HG03521 (cell line): ENCODE measurements around the gene TBC1D9B.

Experiments used
- ATAC-seq: cut with Tn5 transposase; IDR thresholded peaks from one replicate; pipeline ENCODE4 v1.9.1; 2021; ENCODE audit warnings: mild to moderate bottlenecking, moderate library complexity; ENCODE audit not compliant: unreplicated experiment

Gene TBC1D9B

DNA sequence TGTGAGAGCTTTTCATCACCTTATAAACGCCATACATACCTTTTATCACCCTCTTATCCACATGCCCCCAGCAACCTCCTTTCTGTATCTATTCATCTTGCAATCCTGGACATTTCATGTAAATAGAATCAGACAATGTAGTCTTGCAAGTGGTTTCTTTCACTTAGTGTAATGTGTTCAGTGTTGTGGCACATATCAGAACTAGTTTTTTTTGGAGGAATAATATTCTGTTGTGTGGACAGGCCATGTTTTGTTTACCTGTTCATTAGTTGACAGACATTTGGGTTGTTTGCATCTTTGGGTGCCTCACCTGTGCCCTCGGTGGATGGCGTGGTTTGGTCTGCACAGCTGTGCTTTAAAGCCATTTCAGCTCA, 85.7 kb downstream of the TBC1D9B start:
- ATAC-seq = no peak

DNA sequence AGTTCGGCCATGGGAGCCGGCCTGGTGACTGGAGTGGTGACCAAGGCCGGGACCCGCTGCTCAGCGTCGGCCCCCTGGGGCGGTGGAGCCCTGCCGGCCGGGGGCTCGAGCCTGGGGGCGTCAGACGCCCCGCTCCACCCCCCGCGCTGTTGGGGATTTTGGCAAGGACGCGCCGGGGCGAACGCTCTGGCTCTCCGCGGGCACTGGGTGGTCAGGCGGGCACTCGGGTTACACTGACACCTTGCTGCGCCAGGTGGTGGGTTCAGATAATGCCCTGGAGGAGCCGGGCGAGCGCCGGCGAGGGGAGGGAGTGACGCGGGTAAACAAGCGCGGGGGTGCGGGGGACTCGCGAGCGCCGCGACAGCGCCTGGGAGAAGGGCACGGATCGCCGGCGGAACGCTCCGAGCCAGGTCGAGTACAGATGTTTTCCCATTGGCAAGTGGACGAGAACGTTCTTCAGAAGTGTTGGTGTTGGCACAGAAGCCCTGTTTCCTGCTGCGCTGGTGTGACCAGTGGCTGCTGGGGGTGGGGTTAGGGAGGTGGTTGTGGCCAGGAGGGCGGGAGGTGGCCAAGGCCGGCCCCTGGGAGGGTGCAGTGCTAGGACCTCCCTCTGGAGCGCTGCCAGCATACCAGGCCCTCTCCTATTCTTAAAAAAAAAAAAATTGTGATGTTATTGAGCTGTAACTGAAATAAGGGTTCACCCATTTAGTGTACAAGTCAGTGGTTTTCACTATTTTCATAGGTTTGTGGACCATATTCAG, 86.2 kb downstream of the TBC1D9B start:
- peak; percentile 38 for ATAC-seq

DNA sequence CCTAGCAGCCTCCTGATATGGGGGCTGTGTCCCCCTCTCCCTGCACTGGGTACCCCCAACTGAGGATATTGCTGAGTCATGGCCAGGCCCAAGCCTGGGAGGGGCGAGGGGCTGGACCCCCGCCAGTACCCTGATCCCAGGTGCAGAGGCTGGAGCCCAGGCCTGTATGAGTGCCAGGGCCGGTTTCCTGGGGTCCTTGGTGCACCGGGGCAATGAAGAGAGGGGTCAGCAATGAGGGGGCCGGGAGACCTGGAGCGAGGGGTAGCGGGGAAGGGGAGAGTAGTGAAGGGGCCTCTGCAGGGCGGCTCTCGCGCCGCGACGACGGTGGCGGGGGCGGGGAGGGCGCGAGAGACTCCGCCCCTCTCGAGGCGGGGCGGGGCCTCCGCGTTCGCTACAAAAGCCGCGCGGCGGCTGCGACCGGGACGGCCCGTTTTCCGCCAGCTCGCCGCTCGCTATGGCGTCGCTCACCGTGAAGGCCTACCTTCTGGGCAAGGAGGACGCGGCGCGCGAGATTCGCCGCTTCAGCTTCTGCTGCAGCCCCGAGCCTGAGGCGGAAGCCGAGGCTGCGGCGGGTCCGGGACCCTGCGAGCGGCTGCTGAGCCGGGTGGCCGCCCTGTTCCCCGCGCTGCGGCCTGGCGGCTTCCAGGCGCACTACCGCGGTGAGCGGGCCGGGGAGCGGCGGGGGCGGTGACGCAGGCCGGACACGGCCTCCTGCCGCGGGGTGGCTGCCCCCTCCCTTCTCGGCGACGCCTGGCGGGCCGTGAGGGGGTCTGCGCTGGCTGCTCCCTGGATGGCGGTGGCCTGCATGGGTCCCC, 87.0 kb downstream of the TBC1D9B start, which contains the start of gene SQSTM1:
TSS of gene SQSTM1 (plus strand) at position 423 of the 815 bp plus-strand sequence. CDS start at position 455, 32 bp downstream.
- ATAC-seq = peak; percentile 37

DNA sequence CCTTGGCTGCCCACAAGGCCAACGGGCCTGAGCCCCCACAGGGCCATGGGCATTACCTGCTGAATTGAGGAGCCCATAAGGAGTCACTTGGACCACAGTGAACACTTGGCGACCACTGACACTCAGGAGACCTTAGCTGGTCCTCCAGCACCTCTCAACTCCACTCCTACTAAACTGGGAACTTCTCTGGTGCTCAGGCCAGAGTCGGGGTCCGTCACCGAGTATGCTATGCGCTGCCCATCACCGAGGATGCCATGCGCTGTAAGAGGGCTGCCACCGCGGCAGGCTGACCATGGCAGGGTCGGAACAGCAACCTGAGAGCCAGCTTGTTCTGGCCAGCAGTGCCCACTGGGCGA, 87.6 kb downstream of the TBC1D9B start:
- no peak for ATAC-seq

DNA sequence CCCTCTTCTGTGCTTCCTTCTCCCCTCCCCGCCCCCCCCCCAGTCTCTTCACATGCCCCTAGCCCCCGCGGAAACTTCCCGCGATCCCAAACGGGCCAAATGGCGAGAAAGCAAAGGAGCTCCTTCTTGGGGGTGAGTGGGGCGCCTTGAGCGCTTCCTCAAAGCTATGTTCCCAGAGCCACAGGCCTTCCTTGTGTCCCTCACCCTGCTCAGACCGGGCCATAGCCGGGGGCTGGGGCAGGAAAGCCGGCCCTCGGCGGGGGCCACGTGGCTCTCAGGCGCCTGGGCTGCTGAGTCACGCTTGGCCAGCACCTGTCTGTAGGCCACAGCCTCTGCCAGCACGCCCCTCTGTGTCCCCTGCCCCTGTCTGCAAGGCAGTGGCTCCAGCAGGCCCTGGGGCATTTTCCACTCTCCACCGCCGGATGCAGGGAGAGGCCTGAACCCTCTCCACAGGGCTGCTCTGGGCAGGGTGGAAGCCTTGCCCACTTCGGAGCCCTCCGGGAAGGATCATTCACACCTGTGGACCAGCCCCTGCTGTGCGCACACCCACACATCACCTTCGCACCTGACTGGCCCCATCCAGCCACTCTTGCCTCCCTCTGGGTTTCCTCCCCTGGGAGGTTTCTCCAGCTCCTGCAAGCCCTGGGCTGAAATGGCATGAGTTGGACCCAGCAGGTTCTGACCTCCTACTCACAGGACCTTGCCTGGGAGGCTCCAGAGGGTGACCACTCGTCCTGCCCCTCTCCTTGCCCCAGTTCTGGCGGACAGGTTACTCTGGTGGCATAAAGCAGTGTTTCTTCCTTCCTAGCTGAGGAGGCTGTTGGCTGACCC, 88.2 kb downstream of the TBC1D9B start:
- no peak for ATAC-seq

DNA sequence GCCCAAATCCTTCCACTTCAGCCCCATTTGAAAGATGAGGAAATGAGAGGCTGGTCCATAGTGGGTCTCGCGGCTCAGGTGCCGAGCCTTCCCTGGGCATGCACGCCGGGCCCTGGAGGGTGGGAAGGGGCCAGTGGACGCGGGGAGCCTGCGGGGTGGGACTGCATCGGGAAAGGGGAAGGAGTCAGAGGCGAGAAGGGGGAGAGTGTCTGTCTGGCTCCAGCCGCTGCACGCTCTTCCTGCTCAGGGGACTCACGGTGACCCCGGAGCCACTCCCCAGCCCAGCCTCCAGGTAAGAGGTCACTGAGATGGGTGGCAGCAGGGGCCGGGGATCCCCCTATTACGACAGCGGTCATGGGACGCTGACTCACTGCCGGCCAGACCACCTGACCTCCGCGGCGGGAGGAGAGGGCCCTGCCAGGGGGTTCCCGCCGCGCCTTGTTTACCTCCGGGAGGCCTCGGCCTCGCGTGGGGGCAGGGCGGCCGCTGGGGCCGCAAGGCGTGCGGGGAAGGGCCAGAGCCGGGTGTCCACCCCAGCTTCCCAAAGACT, 88.9 kb downstream of the TBC1D9B start:
- peak; percentile 43 for ATAC-seq

DNA sequence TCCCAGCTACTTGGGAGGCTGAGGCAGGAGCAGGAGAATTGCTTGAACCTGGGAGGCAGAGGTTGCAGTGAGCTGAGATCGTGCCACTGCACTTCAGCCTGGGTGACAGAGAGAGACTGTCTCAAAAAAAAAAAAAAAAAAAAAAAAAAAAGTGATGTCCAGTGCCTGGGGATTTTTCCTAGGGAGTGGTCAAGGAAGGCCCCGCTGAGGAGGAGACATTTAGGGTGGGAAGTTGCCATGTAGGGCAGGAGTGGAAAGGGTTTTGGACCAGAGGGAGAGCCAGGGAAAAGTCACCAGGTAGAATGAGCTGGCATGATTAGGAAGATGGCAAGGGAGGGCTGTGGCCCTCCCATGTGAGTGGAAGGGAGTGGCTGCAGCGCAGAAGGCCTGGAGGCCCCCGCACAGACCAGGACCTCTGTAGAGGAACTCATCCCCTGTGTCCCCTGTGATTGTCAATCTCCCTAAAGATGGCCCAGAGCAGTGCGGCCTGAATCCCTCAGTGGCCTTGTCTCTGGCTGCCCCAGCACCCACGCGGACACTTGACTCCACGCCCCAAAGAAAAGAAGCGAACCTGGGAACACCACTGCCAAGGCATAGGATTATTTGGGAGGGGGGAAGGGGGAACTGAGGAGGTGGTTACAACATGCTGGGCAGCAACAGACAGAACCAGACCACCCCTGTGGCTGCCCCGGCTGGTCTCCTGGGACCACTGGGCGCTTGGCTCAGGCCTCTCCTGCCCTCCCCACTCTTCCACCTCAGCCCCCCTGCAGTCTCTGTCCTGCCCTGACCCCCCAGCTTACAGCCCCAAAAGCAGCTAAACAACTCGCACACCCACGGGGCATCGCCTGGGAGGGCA, 89.6 kb downstream of the TBC1D9B start:
- ATAC-seq = no peak

DNA sequence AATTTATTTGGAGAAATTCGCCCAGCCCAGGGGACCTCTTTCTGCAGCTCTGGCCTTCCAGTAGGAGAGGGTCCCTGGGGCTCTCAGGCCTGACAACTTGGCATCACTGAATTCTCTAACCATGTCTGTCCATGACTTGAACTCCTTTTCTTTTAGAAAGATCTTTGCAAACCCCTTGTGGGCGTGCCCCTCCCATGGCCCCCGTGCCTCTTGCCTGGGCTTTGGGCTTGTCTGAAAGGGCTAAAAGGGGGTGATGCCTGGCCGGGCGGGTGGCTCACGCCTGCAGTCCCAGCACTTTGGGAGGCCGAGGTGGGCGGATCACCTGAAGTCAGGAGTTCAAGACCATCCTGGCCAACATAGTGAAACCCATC, 90.2 kb downstream of the TBC1D9B start:
- ATAC-seq = no peak

DNA sequence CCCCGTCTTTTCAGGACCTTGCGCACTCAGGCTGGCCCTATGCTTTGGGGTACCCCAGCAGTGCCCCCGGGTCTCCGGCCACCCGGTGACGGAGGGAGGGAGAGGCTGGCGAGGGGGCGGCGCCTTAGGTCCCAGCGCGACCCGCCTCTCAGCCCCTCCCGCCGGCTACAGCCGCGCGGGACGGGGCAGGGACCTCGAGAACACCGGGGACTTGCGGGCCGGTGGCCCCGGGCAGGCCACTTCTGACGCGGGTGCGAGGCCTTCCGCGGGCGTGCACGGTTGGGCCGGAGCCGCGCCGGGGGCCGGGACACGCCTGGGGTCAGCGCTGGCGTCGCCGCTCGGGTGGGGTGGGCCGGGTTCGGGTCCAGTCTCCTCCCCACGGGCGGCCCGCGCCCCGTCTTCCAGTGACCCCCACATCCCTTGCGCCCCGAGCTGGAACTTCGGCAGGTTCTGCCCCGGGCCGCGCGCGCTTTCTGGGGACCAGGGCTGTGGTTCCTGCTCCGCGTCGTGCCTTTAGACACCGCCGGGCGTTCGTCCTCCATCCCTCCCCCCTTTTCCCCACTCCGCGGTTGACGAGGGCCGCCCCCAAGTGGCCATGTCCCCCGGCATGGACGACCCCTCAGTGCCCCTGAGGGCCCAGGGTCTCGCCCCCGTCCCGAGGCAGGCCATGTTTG, 90.8 kb downstream of the TBC1D9B start:
- ATAC-seq = no peak

DNA sequence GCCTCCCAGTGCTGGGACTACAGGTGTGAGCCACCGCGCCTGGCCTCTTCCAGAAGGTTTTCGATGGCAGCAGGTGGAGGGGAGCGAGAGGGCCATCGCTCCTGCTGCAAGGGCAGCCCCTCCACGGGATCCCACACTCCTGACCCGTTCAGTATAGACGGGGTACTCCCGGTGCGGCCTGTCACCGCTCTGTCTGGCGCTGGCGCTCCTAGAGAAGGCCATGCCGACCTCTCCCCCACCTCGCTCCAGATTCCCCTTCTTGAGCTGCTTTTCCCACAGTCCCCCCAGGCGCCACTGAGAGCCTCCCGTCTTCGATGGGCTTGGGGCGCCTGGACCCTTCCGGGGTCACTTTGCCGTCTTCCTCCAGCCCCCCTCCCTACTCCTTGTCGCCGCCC, 91.3 kb downstream of the TBC1D9B start:
- ATAC-seq = no peak

DNA sequence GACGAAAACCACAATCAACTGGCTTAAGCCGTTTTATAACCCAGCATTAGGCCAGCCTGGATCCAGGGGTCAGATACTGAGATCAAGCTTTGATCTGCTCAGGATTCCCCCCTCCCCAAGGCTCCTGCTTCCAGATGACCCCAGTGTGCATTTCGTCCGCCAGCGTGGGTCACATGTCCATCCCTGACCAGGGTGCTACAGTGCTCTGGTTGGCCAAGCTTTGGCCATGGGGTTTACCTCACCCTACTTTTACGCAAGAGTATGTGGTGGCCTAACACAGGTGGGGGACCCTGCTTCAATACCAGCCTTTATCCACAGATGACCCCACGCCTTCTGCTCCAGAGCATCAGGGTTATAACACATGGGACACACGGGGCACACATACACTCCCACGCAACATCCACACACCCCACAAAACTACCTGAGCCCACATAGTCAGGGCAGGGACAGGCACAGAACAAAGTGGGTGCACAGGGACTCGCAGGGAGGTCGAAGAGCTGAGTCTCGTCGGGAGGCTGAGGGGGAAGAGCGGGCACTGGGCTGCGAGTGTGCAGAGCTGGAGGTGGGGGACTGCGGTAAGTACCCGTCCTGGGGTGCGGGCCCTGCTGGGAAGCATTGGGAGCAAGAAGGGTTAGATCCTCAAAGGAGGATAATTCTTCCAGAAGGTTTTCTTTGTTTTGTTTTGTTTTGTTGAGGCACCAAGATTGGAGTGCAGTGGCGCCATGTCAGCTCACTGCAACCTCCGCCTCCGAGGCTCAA, 92.0 kb downstream of the TBC1D9B start:
- no peak for ATAC-seq

DNA sequence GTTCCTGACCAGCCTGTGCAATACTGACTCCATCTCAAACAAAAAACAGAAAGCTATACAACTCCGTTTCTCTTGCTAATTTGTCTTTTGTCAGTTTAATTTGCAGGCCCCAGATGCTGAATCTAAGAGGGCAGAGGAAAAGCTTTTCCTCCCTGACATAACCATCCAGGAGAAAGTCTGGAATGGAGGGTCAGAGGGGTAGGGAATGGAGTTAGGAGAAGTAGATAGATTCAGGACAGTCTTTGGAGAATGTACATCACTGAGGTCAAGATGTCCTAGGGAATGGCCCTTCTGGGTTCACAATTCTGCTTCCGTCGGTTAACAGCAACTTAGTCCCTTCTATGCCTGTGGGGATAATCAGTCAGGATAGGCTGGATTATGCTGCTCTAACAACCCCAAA, 93.6 kb downstream of the TBC1D9B start:
- no peak for ATAC-seq

DNA sequence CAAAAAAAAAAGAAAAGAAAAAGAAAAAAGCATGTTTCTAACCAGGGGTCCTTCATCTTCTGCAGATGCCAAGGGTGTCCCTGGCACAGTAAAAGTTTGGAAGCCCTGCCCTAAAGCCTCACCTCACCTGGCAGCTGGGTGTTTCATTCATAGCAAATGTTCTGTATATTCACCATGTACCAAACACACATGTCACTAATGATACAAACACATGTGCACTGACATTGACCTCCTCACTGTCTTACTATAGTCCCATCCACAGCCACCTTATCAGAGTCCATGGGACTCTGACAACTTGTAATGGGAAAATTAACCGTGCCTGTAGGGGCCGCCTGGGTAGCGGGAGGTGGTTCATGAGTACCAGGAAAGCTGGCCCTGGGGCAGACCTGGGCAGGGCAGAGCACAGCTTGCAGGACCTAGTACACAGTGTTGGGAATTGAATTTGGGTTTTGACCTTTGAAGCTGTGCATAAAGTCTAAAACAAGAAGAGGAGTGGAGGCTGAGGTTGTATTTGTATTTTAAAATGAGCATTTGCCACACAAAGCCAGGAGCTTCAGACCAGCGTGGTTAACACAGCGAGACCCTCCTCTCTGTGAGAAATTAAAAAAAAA, 94.6 kb downstream of the TBC1D9B start:
- no peak for ATAC-seq

DNA sequence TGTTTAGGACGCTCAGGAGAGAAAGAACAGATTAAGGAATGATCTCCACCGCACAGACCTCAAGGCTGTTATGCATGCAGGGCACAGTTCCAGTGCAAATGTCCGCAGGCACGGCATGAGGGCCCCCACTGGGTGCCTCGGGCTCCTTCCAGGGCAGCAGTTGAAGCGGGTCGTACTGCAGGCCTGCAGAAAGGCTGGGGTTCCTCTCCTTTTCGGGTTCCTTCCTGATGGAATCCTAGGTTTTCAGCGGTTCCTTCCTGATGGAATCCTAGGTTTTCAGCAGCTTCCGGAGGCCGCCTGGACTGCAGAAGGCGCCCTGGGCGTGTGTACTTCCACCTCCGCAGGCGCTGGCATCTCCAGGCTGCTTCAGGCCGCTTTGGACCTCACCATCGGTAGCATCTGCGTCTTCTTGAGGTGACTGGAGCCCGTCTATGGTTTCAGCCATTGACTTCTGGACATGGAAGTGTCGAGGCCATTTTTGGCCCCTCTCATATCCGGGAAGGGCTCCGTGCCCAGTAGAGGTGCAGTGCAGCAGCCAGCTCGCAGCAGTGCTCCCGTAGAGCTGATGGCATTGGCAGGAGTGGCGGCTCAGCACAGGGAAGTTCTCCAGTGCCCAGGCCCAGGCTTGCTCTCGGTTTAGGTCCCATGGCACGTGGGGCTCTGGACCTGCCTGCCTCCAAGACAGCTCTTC, 95.4 kb downstream of the TBC1D9B start:
- no peak for ATAC-seq
